K562 (cell line): ENCODE measurements around the gene NUP133. TPM values are rescaled to one million over a fixed set of nuclear protein-coding genes. Genes with fewer than 3 reads are reported as not detected.

ENCODE experiments used
- BMI1 ChIP-seq: fragments of 150-350 bp; IDR thresholded peaks from 2 replicates; pipeline ENCODE4 v1.6.1; 2014; ENCODE audit warnings: low read length
- CEBPG ChIP-seq, 3 experiments: fragments of 200-800 bp in 1 of 3; sonication (Bioruptor generic) in 1 of 3; sonication (generic) in 1 of 3; formaldehyde crosslinking in 1 of 3; IDR thresholded peaks in 2 of 3; conservative IDR thresholded peaks in 1 of 3; 2 replicates each; pipeline versions ENCODE4 v1.6.1 to v1.8.0; 2016 to 2022; ENCODE audit warnings: missing compliant biosample characterization in 2 of 3, missing genetic modification characterization in 2 of 3, mild to moderate bottlenecking in 1 of 3, missing genetic modification reagents in 1 of 3
- EGR1 ChIP-seq: fragments of 450-650 bp; conservative IDR thresholded peaks from 2 replicates; pipeline ENCODE4 v1.6.1; 2017; ENCODE audit warnings: mild to moderate bottlenecking
- ETV1 ChIP-seq: fragments of 450-650 bp; conservative IDR thresholded peaks from 2 replicates; pipeline ENCODE4 v1.6.1; 2016; ENCODE audit warnings: missing genetic modification characterization, control low read depth, low read depth, missing compliant biosample characterization
- FOSL1 ChIP-seq: fragments of 200-800 bp; sonication (Bioruptor generic); conservative IDR thresholded peaks from 2 replicates; pipeline ENCODE4 v1.6.1; 2016; ENCODE audit warnings: missing genetic modification characterization, missing compliant biosample characterization
- FOXA3 ChIP-seq, 2 experiments: fragments of 450-650 bp in 1 of 2; sonication (generic) in 1 of 2; formaldehyde crosslinking; IDR thresholded peaks in 1 of 2; conservative IDR thresholded peaks in 1 of 2; 2 replicates each; pipeline versions ENCODE4 v1.4.0 to v1.8.0; 2020 to 2022; ENCODE audit warnings: mild to moderate bottlenecking in 2 of 2, missing genetic modification reagents in 1 of 2
- GATA2 ChIP-seq: sonication (generic); formaldehyde crosslinking; IDR thresholded peaks from 2 replicates; pipeline ENCODE4 v1.4.0; 2020; ENCODE audit warnings: mild to moderate bottlenecking, missing genetic modification reagents
- GTF2F1 ChIP-seq: IDR thresholded peaks from 2 replicates; pipeline ENCODE4 v1.6.1; 2011; ENCODE audit warnings: low read depth, low read length, improper control_type of control experiment
- IRF2 ChIP-seq: sonication (generic); formaldehyde crosslinking; IDR thresholded peaks from 2 replicates; pipeline ENCODE4 v1.8.1; 2022; ENCODE audit warnings: mild to moderate bottlenecking, missing genetic modification reagents
- KAT2B ChIP-seq: IDR thresholded peaks from one replicate; pipeline ENCODE4 v1.6.1; 2012; ENCODE audit warnings: low read depth, mild to moderate bottlenecking, control low read depth, inconsistent platforms, low read length, moderate library complexity
- KDM4B ChIP-seq, 2 experiments: fragments of 450-650 bp in 1 of 2; sonication (generic) in 1 of 2; IDR thresholded peaks; 2 replicates each; pipeline ENCODE4 v1.6.1; 2016 to 2017; ENCODE audit warnings: borderline replicate concordance in 2 of 2, antibody characterized with exemption in 1 of 2, low read depth in 1 of 2, mild to moderate bottlenecking in 1 of 2
- MCM3 ChIP-seq: fragments of 450-650 bp; IDR thresholded peaks from 2 replicates; pipeline ENCODE4 v1.6.1; 2016
- PREB ChIP-seq: sonication (generic); formaldehyde crosslinking; IDR thresholded peaks from 2 replicates; pipeline ENCODE4 v1.8.1; 2023; ENCODE audit warnings: mild to moderate bottlenecking, missing genetic modification reagents
- SFPQ ChIP-seq: fragments of 200-400 bp; formaldehyde crosslinking; IDR thresholded peaks from 2 replicates; pipeline ENCODE4 v1.6.1; 2017; ENCODE audit warnings: mild to moderate bottlenecking, low read depth, low read length, moderate library complexity
- SP2 ChIP-seq: IDR thresholded peaks from 2 replicates; pipeline ENCODE4 v1.6.1; 2011; ENCODE audit warnings: mild to moderate bottlenecking, low read depth, low read length, moderate library complexity; ENCODE audit not compliant: poor library complexity, severe bottlenecking; ENCODE audit errors: extremely low read depth
- STAG1 ChIP-seq: sonication (generic); formaldehyde crosslinking; IDR thresholded peaks from 2 replicates; pipeline ENCODE4 v1.5.0; 2020; ENCODE audit warnings: missing genetic modification reagents, borderline replicate concordance
- polyA plus RNA-seq, 8 experiments: library from polyadenylated mRNA; depleted of rRNA in 4 of 8; stranded (reverse) in 5 of 8; unstranded in 3 of 8; fragments of >200 nt; fragmentation: Nextera tagmentation in 2 of 8; fragmentation: Illumina TruSeq in 1 of 8; extraction: Ambion mirVana in 2 of 8; extraction: Trizol in 1 of 8; gene quantifications; 2 replicates each; pipeline versions ENCODE4 v1.2.1 to v1.2.3, GENCODE V29; 2011 to 2014; ENCODE audit warnings: inconsistent platforms in 1 of 8, missing spikeins in 1 of 8
- total RNA-seq, 7 experiments: library from RNA; depleted of rRNA in 6 of 7; stranded (reverse); fragments of >200 nt in 6 of 7; fragmentation: Illumina TruSeq in 2 of 7; extraction: Trizol in 2 of 7; gene quantifications; 2 replicates each; pipeline versions ENCODE4 v1.2.1 to v1.2.3, GENCODE V29; 2011 to 2021; ENCODE audit warnings: low replicate concordance in 1 of 7
- TF ChIP-seq, protein P1 (sequence below), 2 experiments: fragments of 450-650 bp; conservative IDR thresholded peaks; 2 replicates each; pipeline ENCODE4 v1.6.1; 2017; ENCODE audit warnings: mild to moderate bottlenecking in 2 of 2, moderate library complexity in 2 of 2
- TF ChIP-seq, protein P2 (sequence below): fragments of 450-650 bp; IDR thresholded peaks from 2 replicates; pipeline ENCODE4 v1.6.1; 2016
- TF ChIP-seq, protein P3 (sequence below): sonication (generic); formaldehyde crosslinking; IDR thresholded peaks from 2 replicates; pipeline ENCODE4 v1.8.0; 2022; ENCODE audit warnings: mild to moderate bottlenecking, missing genetic modification reagents

Gene NUP133
- total and polyA plus RNA-seq, 9 of the 15 experiments (the other 6 are each of a cell fraction or from before 2014, with no cell fraction given) = 21.7 to 85.1 (median 61.3) TPM

GRCh38 chr1:229509576-229509975 lies 1.4 kb upstream of the NUP133 start (continued):
- TF ChIP-seq SFPQ (no peak), FOXA3 (CRISPR knock-in tag; conservative IDR thresholded peaks at IDR 0.05 in 1 of 2, IDR thresholded peaks at IDR 0.05 in 1 of 2) (peak; percentile 94 to 96), CEBPG (CRISPR knock-in tag; IDR thresholded peaks at IDR 0.05) (no peak), CEBPG (tag; conservative IDR thresholded peaks at IDR 0.05 in 1 of 2, IDR thresholded peaks at IDR 0.05 in 1 of 2) (peak in 1 of 2 experiments; percentile 43; a peak in 1 of 4 replicates), FOSL1 (tag) (no peak), PREB (no peak), GTF2F1 (no peak), MCM3 (no peak), SP2 (no peak), GATA2 (no peak), IRF2 (no peak), BMI1 (no peak), ETV1 (no peak), STAG1 (no peak), KDM4B (IDR thresholded peaks at IDR 0.05; ENCODE audit: borderline replicate concordance in 2 of 2, low read depth in 1 of 2) (no peak), KAT2B (no peak), EGR1 (peak; percentile 79)
- TF ChIP-seq, protein P1, sequence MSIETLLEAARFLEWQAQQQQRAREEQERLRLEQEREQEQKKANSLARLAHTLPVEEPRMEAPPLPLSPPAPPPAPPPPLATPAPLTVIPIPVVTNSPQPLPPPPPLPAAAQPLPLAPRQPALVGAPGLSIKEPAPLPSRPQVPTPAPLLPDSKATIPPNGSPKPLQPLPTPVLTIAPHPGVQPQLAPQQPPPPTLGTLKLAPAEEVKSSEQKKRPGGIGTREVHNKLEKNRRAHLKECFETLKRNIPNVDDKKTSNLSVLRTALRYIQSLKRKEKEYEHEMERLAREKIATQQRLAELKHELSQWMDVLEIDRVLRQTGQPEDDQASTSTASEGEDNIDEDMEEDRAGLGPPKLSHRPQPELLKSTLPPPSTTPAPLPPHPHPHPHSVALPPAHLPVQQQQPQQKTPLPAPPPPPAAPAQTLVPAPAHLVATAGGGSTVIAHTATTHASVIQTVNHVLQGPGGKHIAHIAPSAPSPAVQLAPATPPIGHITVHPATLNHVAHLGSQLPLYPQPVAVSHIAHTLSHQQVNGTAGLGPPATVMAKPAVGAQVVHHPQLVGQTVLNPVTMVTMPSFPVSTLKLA (conservative IDR thresholded peaks at IDR 0.05) = peak in 1 of 2 experiments; percentile 54; a peak in 2 of 4 replicates
- TF ChIP-seq, protein P2, sequence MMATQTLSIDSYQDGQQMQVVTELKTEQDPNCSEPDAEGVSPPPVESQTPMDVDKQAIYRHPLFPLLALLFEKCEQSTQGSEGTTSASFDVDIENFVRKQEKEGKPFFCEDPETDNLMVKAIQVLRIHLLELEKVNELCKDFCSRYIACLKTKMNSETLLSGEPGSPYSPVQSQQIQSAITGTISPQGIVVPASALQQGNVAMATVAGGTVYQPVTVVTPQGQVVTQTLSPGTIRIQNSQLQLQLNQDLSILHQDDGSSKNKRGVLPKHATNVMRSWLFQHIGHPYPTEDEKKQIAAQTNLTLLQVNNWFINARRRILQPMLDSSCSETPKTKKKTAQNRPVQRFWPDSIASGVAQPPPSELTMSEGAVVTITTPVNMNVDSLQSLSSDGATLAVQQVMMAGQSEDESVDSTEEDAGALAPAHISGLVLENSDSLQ = peak; percentile 16; the same call in 1 of the 2 replicates
- TF ChIP-seq, protein P3, sequence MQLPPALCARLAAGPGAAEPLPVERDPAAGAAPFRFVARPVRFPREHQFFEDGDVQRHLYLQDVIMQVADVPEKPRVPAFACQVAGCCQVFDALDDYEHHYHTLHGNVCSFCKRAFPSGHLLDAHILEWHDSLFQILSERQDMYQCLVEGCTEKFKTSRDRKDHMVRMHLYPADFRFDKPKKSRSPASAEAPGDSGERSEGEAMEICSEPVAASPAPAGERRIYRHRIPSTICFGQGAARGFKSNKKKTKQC (CRISPR knock-in tag) = no peak
